SKM-1 (cell line): ENCODE results near the gene C1orf116.

Experiments used
- DNase-seq: peaks from one replicate; lab custom pipeline; 2025; ENCODE audit not compliant: unreplicated experiment; lab: John Stamatoyannopoulos, UW

C1orf116 gene

GRCh38 chr1:207032528-207033017 is at the start of gene C1orf116:
Gene C1orf116, minus strand, starts transcription at chr1:207032756. Its CDS starts 5,158 bp downstream, at chr1:207027598.
- DNase-seq: no peak

GRCh38 chr1:207081806-207082205 is 49.2 kb upstream of the C1orf116 start:
- no peak for DNase-seq

GRCh38 chr1:207081088-207081487 is 48.5 kb upstream of the C1orf116 start:
- no peak for DNase-seq

- DNase-seq: no peak
Measured at GRCh38 chr1:207079706-207080241, 47.2 kb upstream of the C1orf116 start.

GRCh38 chr1:207078578-207079132 is 46.1 kb upstream of the C1orf116 start:
- DNase-seq: no peak

GRCh38 chr1:207077470-207078377 is 45.2 kb upstream of the C1orf116 start:
- DNase-seq: peak; percentile 90

GRCh38 chr1:207077012-207077411 is 44.5 kb upstream of the C1orf116 start:
- DNase-seq: no peak

- DNase-seq: no peak
Measured at GRCh38 chr1:207076181-207076955, 43.8 kb upstream of the C1orf116 start.

GRCh38 chr1:207073906-207074820 is 41.6 kb upstream of the C1orf116 start:
- no peak for DNase-seq

- DNase-seq: no peak
Measured at GRCh38 chr1:207072233-207072632, 39.7 kb upstream of the C1orf116 start.

GRCh38 chr1:207071426-207071825 is 38.9 kb upstream of the C1orf116 start:
- DNase-seq: no peak

GRCh38 chr1:207070811-207071210 is 38.3 kb upstream of the C1orf116 start:
- peak; percentile 92 for DNase-seq

- peak; percentile 17 for DNase-seq
Measured at GRCh38 chr1:207069858-207070506, 37.4 kb upstream of the C1orf116 start.

GRCh38 chr1:207069061-207069460 is 36.5 kb upstream of the C1orf116 start:
- peak; percentile 37 for DNase-seq

- no peak for DNase-seq
Measured at GRCh38 chr1:207067665-207068064, 35.1 kb upstream of the C1orf116 start.

GRCh38 chr1:207067185-207067584 is 34.6 kb upstream of the C1orf116 start:
- no peak for DNase-seq

GRCh38 chr1:207064561-207064960 is 32.0 kb upstream of the C1orf116 start:
- DNase-seq: no peak

- no peak for DNase-seq
Measured at GRCh38 chr1:207063014-207063413, 30.5 kb upstream of the C1orf116 start.

GRCh38 chr1:207062058-207062457 is 29.5 kb upstream of the C1orf116 start:
- DNase-seq: no peak

- DNase-seq: no peak
Measured at GRCh38 chr1:207060596-207060995, 28.0 kb upstream of the C1orf116 start.
